HEK293 (cell line): ENCODE measurements around the gene GJA1.
A peak's percentile ranks its signal among the peaks of the same experiment; 100 is the strongest.

Source experiments
- CTCF ChIA-PET: fragments of 350-600 bp; formaldehyde crosslinking; extraction: SDS; loops from one replicate; lab custom pipeline; 2021; ENCODE audit warnings: antibody characterized with exemption; lab: Yijun Ruan, JAX
- POLR2A ChIA-PET: fragments of 300-600 bp; formaldehyde crosslinking; extraction: SDS; loops from one replicate; lab custom pipeline; 2020; ENCODE audit warnings: antibody characterized with exemption, inconsistent platforms; lab: Yijun Ruan, JAX
- H3K27ac ChIP-seq: fragments of 200-500 bp; sonication (Bioruptor generic); 2 replicates; pipeline ENCODE4 v1.5.1; 2014; ENCODE audit warnings: low read depth, low read length, control low read depth, inconsistent platforms; ENCODE audit errors: extremely low read depth
- H3K36me3 ChIP-seq, 2 experiments: fragments of 200-500 bp in 1 of 2; sonication (Bioruptor generic) in 1 of 2; 1 replicate in 1 of 2; 2 replicates in 1 of 2; pipeline ENCODE4 v1.5.1; 2014 to 2017; ENCODE audit warnings: inconsistent platforms in 2 of 2, low read length in 2 of 2; ENCODE audit not compliant: control insufficient read depth in 2 of 2, insufficient read depth in 1 of 2
- H3K4me1 ChIP-seq: fragments of 200-500 bp; sonication (Bioruptor generic); 2 replicates; pipeline ENCODE4 v1.5.1; 2014; ENCODE audit warnings: mild to moderate bottlenecking, low read length, inconsistent platforms; ENCODE audit not compliant: control insufficient read depth, insufficient read depth
- H3K4me3 ChIP-seq: 2 replicates; pipeline ENCODE4 v1.5.1; 2011; ENCODE audit warnings: low read depth, mild to moderate bottlenecking, control low read depth, low read length, moderate library complexity
- H3K9me3 ChIP-seq: fragments of 200-500 bp; sonication (Bioruptor generic); 2 replicates; pipeline ENCODE4 v1.5.1; 2014; ENCODE audit warnings: low read depth, low read length, inconsistent platforms; ENCODE audit not compliant: control insufficient read depth, insufficient read depth
- EGR2 ChIP-seq: fragments of 450-650 bp; formaldehyde crosslinking; IDR thresholded peaks from 2 replicates; pipeline ENCODE4 v1.5.1; 2016; ENCODE audit warnings: low read depth, missing biosample characterization, missing genetic modification characterization
- MEIS1 ChIP-seq: sonication (generic); formaldehyde crosslinking; IDR thresholded peaks from 2 replicates; pipeline ENCODE4 v1.8.1; 2022; ENCODE audit warnings: missing genetic modification reagents, mild to moderate bottlenecking, borderline replicate concordance
- MZF1 ChIP-seq: fragments of 450-650 bp; formaldehyde crosslinking; IDR thresholded peaks from 2 replicates; pipeline ENCODE4 v1.5.1; 2017; ENCODE audit warnings: missing biosample characterization, missing genetic modification characterization, borderline replicate concordance
- PRDM10 ChIP-seq: fragments of 450-650 bp; formaldehyde crosslinking; IDR thresholded peaks from 2 replicates; pipeline ENCODE4 v1.5.1; 2016; ENCODE audit warnings: missing biosample characterization, missing genetic modification characterization
- PRDM6 ChIP-seq: fragments of 450-650 bp; formaldehyde crosslinking; IDR thresholded peaks from 2 replicates; pipeline ENCODE4 v1.5.1; 2017; ENCODE audit warnings: missing biosample characterization, missing genetic modification characterization
- RBAK ChIP-seq: fragments of 450-650 bp; formaldehyde crosslinking; IDR thresholded peaks from 2 replicates; pipeline ENCODE4 v1.5.1; 2016; ENCODE audit warnings: missing biosample characterization, missing genetic modification characterization
- REPIN1 ChIP-seq: fragments of 450-650 bp; formaldehyde crosslinking; IDR thresholded peaks from 2 replicates; pipeline ENCODE4 v1.5.1; 2017; ENCODE audit warnings: missing biosample characterization, missing genetic modification characterization, low read depth
- SP7 ChIP-seq: fragments of 450-650 bp; formaldehyde crosslinking; IDR thresholded peaks from 2 replicates; pipeline ENCODE4 v1.5.1; 2016; ENCODE audit warnings: missing biosample characterization, missing genetic modification characterization
- TSHZ1 ChIP-seq: fragments of 450-650 bp; formaldehyde crosslinking; IDR thresholded peaks from 2 replicates; pipeline ENCODE4 v1.5.1; 2016; ENCODE audit warnings: missing biosample characterization, missing genetic modification characterization, borderline replicate concordance
- ZBTB17 ChIP-seq: fragments of 450-650 bp; formaldehyde crosslinking; IDR thresholded peaks from 2 replicates; pipeline ENCODE4 v1.5.1; 2016; ENCODE audit warnings: missing biosample characterization, missing genetic modification characterization
- ZNF19 ChIP-seq: fragments of 450-650 bp; formaldehyde crosslinking; IDR thresholded peaks from 2 replicates; pipeline ENCODE4; 2016; ENCODE audit warnings: missing biosample characterization, missing genetic modification characterization, low read depth
- ZNF26 ChIP-seq: fragments of 450-650 bp; formaldehyde crosslinking; IDR thresholded peaks from 2 replicates; pipeline ENCODE4 v1.5.1; 2016; ENCODE audit warnings: missing biosample characterization, missing genetic modification characterization
- ZNF449 ChIP-seq: fragments of 450-650 bp; formaldehyde crosslinking; IDR thresholded peaks from 2 replicates; pipeline ENCODE4 v1.5.1; 2017; ENCODE audit warnings: missing biosample characterization, mild to moderate bottlenecking, missing genetic modification characterization, moderate library complexity
- ZNF558 ChIP-seq: fragments of 450-650 bp; formaldehyde crosslinking; IDR thresholded peaks from 2 replicates; pipeline ENCODE4 v1.5.1; 2016; ENCODE audit warnings: missing biosample characterization, missing genetic modification characterization
- ZNF600 ChIP-seq: fragments of 450-650 bp; formaldehyde crosslinking; IDR thresholded peaks from 2 replicates; pipeline ENCODE4 v1.5.1; 2016; ENCODE audit warnings: missing biosample characterization, missing genetic modification characterization
- ZNF610 ChIP-seq: fragments of 450-650 bp; formaldehyde crosslinking; IDR thresholded peaks from 2 replicates; pipeline ENCODE4 v1.5.1; 2016; ENCODE audit warnings: missing biosample characterization, missing genetic modification characterization, borderline replicate concordance
- ZNF626 ChIP-seq: fragments of 450-650 bp; sonication (Bioruptor Pico); formaldehyde crosslinking; IDR thresholded peaks from 2 replicates; pipeline ENCODE4 v1.5.1; 2018; ENCODE audit warnings: missing biosample characterization, missing genetic modification characterization, inconsistent platforms
- ZNF658 ChIP-seq: fragments of 450-650 bp; formaldehyde crosslinking; IDR thresholded peaks from 2 replicates; pipeline ENCODE4; 2016; ENCODE audit warnings: missing biosample characterization, missing genetic modification characterization
- ZNF76 ChIP-seq: fragments of 450-650 bp; formaldehyde crosslinking; IDR thresholded peaks from 2 replicates; pipeline ENCODE4; 2016; ENCODE audit warnings: low read depth, missing biosample characterization, missing genetic modification characterization, borderline replicate concordance
- ZNF837 ChIP-seq: fragments of 450-650 bp; formaldehyde crosslinking; IDR thresholded peaks from 2 replicates; pipeline ENCODE4 v1.5.1; 2016; ENCODE audit warnings: missing biosample characterization, missing genetic modification characterization
- ZNF843 ChIP-seq: fragments of 450-650 bp; formaldehyde crosslinking; IDR thresholded peaks from 2 replicates; pipeline ENCODE4 v1.5.1; 2016; ENCODE audit warnings: missing biosample characterization, missing genetic modification characterization

The GJA1 gene

GRCh38 chr6:121436960-121437850 is 1.8 kb downstream of the GJA1 start (continued):
- no peak for TF ChIP-seq ZNF610 (tag by site-specific recombination)
- peak; percentile 60 for TF ChIP-seq ZBTB17
- no peak for TF ChIP-seq MZF1 (tag by site-specific recombination)
- TF ChIP-seq ZNF837 (tag by site-specific recombination) = no peak
- peak; percentile 96 for TF ChIP-seq PRDM10 (tag by site-specific recombination)
- TF ChIP-seq, all 188 proteins: peak for 22

- Histone ChIP-seq H3K27ac (peak overlapping the region; percentile 67), H3K4me3 (peak overlapping the region; percentile 53), H3K9me3 (no peaks in the 10 kb centered on the region), H3K4me1 (peaks cover 3% of the 10 kb centered on the region; the same call in 1 of the 2 replicates), H3K36me3 (no peaks in the 10 kb centered on the region)
- ChIA-PET POLR2A (interaction anchor here (0.6 to 0.7 kb wide), 2 partner anchors 122 to 381 kb away, joined by 3 to 7 read pairs; no protein-coding TSS in a partner anchor), CTCF (interaction anchor here (0.6 to 2.1 kb wide), 7 partner anchors 8 to 1608 kb away, joined by 3 to 8 read pairs (median 3); no protein-coding TSS in a partner anchor)
- no peak for TF ChIP-seq ZNF558 (tag by site-specific recombination)
- no peak for TF ChIP-seq ZNF26 (tag by site-specific recombination)
- TF ChIP-seq REPIN1 (tag by site-specific recombination) = no peak
- TF ChIP-seq ZNF449 (tag by site-specific recombination) = no peak
- no peak for TF ChIP-seq ZNF76
- TF ChIP-seq ZNF626 (tag by site-specific recombination) = no peak
- TF ChIP-seq SP7 (tag by site-specific recombination) = no peak
- peak; percentile 29; the same call in 1 of the 2 replicates for TF ChIP-seq PRDM6 (tag by site-specific recombination)
- no peak for TF ChIP-seq ZBTB17
- no peak for TF ChIP-seq ZNF19
- TF ChIP-seq ZNF658 (tag by site-specific recombination) = no peak
- TF ChIP-seq ZNF600 (tag by site-specific recombination) = 0 out of 2 replicates have a peak, but pooled peaks have one; percentile 36
- TF ChIP-seq MEIS1 (CRISPR knock-in tag) = peak; percentile 52; the same call in 1 of the 2 replicates
- no peak for TF ChIP-seq TSHZ1 (tag by site-specific recombination)
- no peak for TF ChIP-seq EGR2 (tag by site-specific recombination)
- TF ChIP-seq RBAK (tag by site-specific recombination) = no peak
- TF ChIP-seq ZNF843 (tag by site-specific recombination) = no peak
Observed at GRCh38 chr6:121437851-121438651, 2.6 kb downstream of the GJA1 start.
